ENCODE results near the gene ZP1. TPM values are rescaled to one million over a fixed set of nuclear protein-coding genes. Genes with fewer than 3 reads are reported as not detected.

Gene ZP1
- total RNA-seq, 1 experiment from 2014 or later, result not detected

DNA sequence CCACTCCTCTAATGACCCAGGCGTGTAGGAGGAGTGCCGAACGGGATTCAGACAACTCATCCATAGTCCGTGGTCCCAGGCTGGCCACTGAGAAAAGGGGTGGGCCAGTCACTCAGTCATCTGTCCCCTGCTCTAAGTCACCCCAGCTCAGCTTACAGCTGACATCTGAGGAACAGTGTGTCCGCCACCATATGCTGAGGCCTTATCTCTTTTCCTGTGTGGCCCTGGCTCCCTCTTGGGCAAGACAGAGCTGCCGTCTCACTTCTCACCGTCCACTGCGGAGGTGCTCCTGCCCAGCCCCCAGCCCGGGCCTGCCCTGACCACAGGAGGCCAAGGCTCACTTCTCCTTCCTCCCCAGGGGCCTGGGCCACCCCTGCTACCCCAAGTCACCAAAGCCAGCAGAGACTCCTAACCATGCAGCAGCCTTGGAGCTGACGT is 18.6 kb upstream of the ZP1 start:
- ChIA-PET CTCF (no interaction called here), POLR2A (ENCODE audit: low non-redundant PET) (no interaction called here)
- Histone ChIP-seq H3K27me3 (replicated peaks; ENCODE audit: insufficient read depth, low read depth, low read length, poor library complexity) (no peaks in the 10 kb centered on the region), H3K9me3 (ENCODE audit: low read depth, low read length, poor library complexity, severe bottlenecking) (no peaks in the 10 kb centered on the region), H3K27ac (ENCODE audit: low read depth, low read length, poor library complexity, severe bottlenecking) (no peak overlapping the region), H3K36me3 (ENCODE audit: insufficient read depth, low read length, poor library complexity, severe bottlenecking) (peaks cover 44% of the 10 kb centered on the region), H3K4me1 (ENCODE audit: insufficient read depth, low read length, poor library complexity, severe bottlenecking) (no peaks in the 10 kb centered on the region), H3K4me3 (ENCODE audit: low read depth, low read length, poor library complexity, severe bottlenecking) (no peak overlapping the region)
- TF ChIP-seq CTCF (conservative IDR thresholded peaks at IDR 0.05; ENCODE audit: low read depth, low read length) (no peak), EZH2 (IDR thresholded peaks at IDR 0.05; ENCODE audit: borderline replicate concordance, low read depth, low read length, poor library complexity, severe bottlenecking) (no peak)
- DNase-seq (ENCODE audit: low spot score), result no peak
- BruUV-seq (replicated peaks), result no TSS peak
- intact Hi-C loops (cut with micrococcal nuclease; ENCODE audit: unreplicated experiment), result no loop called here

GRCh38 chr11:60849641-60850520 is 17.5 kb upstream of the ZP1 start:
- no peak for TF ChIP-seq EZH2 (IDR thresholded peaks at IDR 0.05; ENCODE audit: borderline replicate concordance, low read depth, low read length, poor library complexity, severe bottlenecking)
- ChIA-PET CTCF (no interaction called here), POLR2A (ENCODE audit: low non-redundant PET) (no interaction called here)
- Histone ChIP-seq H3K4me1 (ENCODE audit: insufficient read depth, low read length, poor library complexity, severe bottlenecking) (no peaks in the 10 kb centered on the region), H3K36me3 (ENCODE audit: insufficient read depth, low read length, poor library complexity, severe bottlenecking) (peaks cover 44% of the 10 kb centered on the region), H3K9me3 (ENCODE audit: low read depth, low read length, poor library complexity, severe bottlenecking) (no peaks in the 10 kb centered on the region), H3K27me3 (replicated peaks; ENCODE audit: insufficient read depth, low read depth, low read length, poor library complexity) (no peaks in the 10 kb centered on the region), H3K27ac (ENCODE audit: low read depth, low read length, poor library complexity, severe bottlenecking) (no peak overlapping the region), H3K4me3 (ENCODE audit: low read depth, low read length, poor library complexity, severe bottlenecking) (no peak overlapping the region)
- intact Hi-C loops (cut with micrococcal nuclease; ENCODE audit: unreplicated experiment), result no loop called here
- DNase-seq (ENCODE audit: low spot score), result no peak
- BruUV-seq (replicated peaks), result no TSS peak

DNA sequence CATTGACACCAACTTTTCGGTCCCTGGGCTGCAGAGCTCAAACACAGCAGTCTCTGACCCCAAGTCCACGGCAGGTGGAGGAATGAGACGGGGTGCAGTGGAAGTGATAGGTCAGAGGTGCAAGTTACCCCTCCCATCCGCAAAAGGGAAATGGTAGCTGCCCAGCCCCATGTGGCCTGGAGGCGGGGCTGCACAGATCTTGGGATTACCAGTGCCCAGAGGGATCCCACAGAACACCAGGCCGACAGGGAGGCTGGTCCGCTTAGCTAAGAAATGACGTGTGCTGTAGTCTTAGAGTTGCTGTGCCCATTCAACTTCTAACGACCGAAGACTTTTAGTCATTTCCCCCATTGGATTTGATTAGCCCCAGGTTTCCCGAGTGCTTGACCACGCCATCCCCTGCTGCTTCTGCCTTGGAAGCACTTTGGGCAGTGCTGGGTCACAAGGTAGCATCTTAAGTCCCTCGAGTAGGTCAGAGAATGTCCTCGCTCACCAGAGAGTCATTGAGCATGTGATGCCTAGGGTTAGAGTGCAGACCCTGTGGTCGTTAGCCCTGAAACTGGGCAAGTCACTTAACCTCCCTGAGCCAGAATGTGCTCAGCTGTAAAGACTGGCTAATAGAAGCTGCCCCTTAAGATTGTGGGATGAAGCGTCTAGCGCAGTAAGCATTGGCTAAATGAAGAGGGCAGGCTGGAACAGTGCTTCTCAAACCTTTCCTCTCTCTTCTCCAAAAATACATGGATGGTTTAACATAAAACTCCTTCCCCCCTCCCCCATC is 15.8 kb upstream of the ZP1 start:
- TF ChIP-seq EZH2 (IDR thresholded peaks at IDR 0.05; ENCODE audit: borderline replicate concordance, low read depth, low read length, poor library complexity, severe bottlenecking) (no peak), CTCF (conservative IDR thresholded peaks at IDR 0.05; ENCODE audit: low read depth, low read length) (no peak)
- DNase-seq (ENCODE audit: low spot score), result no peak
- Histone ChIP-seq H3K9me3 (ENCODE audit: low read depth, low read length, poor library complexity, severe bottlenecking) (no peaks in the 10 kb centered on the region), H3K27me3 (replicated peaks; ENCODE audit: insufficient read depth, low read depth, low read length, poor library complexity) (no peaks in the 10 kb centered on the region), H3K27ac (ENCODE audit: low read depth, low read length, poor library complexity, severe bottlenecking) (no peak overlapping the region), H3K4me3 (ENCODE audit: low read depth, low read length, poor library complexity, severe bottlenecking) (no peak overlapping the region), H3K4me1 (ENCODE audit: insufficient read depth, low read length, poor library complexity, severe bottlenecking) (no peaks in the 10 kb centered on the region), H3K36me3 (ENCODE audit: insufficient read depth, low read length, poor library complexity, severe bottlenecking) (peaks cover 44% of the 10 kb centered on the region)
- BruUV-seq (replicated peaks), result no TSS peak
- POLR2A ChIA-PET (ENCODE audit: low non-redundant PET), result no interaction called here
- CTCF ChIA-PET, result no interaction called here
- intact Hi-C loops (cut with micrococcal nuclease; ENCODE audit: unreplicated experiment), result no loop called here

All from A673 (cell line).